Measurements from ENCODE around the gene PLPPR3.

Gene PLPPR3

GRCh38 chr19:778910-779653 is 42.7 kb downstream of the PLPPR3 start:
- no peak for DNase-seq (ENCODE audit: low read depth in 3 of 3, low spot score in 1 of 3)

DNA sequence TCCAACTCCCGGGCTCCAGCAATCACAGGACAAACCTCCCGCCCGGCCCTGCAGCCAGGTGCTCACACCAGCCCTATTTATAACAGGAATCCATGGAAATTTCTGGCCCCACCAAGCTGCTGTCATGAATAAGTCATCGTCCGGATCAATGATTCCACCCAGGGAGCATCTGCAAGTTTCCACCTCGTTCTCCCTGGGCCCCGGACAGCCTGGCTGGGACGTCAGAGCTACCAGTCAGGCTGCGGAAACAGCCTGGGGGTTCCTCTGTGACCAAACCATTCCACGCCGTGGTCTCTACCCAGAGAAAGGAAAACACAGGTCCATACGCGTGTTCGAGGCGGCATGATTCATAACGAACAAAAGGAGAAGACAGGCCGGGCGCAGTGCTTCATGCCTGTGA is 45.2 kb downstream of the PLPPR3 start:
- no peak for DNase-seq (ENCODE audit: low read depth in 3 of 3, low spot score in 1 of 3)

- DNase-seq (ENCODE audit: low read depth in 3 of 3, low spot score in 1 of 3), result no peak
Observed at GRCh38 chr19:772730-773436, 48.9 kb downstream of the PLPPR3 start.

- DNase-seq (ENCODE audit: low read depth in 3 of 3, low spot score in 1 of 3), result no peak
Observed at GRCh38 chr19:772063-772462, 49.7 kb downstream of the PLPPR3 start.

- DNase-seq (ENCODE audit: low read depth in 3 of 3, low spot score in 1 of 3), result no peak
Observed at GRCh38 chr19:771332-771785, 50.4 kb downstream of the PLPPR3 start.

- no peak for DNase-seq (ENCODE audit: low read depth in 3 of 3, low spot score in 1 of 3)
Observed at GRCh38 chr19:769616-770015, 52.1 kb downstream of the PLPPR3 start.

GRCh38 chr19:768424-768823 is 53.3 kb downstream of the PLPPR3 start:
- no peak for DNase-seq (ENCODE audit: low read depth in 3 of 3, low spot score in 1 of 3)

DNA sequence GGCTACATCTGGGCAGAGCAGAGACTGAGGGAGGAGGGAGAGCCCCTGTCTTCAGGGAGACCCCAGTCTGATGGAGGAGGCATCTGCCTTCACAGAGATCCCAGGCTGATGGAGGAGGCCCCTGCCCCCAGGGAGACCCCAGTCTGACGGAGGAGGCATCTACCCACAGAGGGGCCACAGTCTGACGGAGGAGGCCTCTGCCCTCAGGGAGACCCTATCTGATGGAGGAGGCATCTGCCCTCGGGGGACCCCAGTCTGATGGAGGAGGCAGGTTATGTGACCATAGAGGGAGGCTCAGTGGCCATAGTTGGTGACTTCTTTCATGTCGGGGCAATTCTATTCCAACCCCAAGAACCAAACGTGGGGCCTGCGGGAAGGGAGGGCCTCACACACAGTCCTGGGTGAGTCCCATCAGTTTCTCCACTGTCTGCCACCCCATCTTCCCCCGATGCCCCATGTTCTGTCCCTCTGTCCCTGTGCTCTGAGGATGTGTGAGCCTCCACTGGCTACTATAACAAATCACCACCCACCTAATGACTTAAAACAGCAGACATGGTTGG is 56.5 kb downstream of the PLPPR3 start:
- no peak for DNase-seq (ENCODE audit: low read depth in 3 of 3, low spot score in 1 of 3)

DNA sequence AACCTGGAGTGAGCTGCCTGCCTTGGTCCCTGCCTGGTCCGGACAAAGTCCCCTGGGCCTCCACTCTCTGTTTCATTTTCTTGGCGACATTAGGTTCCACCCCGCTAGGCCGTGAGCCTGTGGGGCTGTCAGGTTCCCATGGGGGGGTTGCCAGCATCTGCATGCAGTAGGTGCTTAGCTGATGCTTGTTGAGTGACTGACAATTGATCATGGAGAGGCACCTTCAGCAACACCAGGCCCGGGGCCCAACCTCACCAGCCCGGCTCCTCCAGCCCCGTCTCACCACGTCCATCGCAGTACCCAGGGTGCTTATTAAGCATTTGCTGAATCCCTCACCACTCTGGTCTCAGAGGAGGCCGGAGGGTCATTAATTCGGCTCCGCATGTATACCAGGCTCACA is 57.5 kb downstream of the PLPPR3 start:
- no peak for DNase-seq (ENCODE audit: low read depth in 3 of 3, low spot score in 1 of 3)

- no peak for DNase-seq (ENCODE audit: low read depth in 3 of 3, low spot score in 1 of 3)
Observed at GRCh38 chr19:763869-764268, 57.9 kb downstream of the PLPPR3 start.

GRCh38 chr19:763181-763580 is 58.6 kb downstream of the PLPPR3 start:
- DNase-seq (ENCODE audit: low read depth in 3 of 3, low spot score in 1 of 3), result no peak
